Measurements from ENCODE around the gene IFITM10.

Gene IFITM10

DNA sequence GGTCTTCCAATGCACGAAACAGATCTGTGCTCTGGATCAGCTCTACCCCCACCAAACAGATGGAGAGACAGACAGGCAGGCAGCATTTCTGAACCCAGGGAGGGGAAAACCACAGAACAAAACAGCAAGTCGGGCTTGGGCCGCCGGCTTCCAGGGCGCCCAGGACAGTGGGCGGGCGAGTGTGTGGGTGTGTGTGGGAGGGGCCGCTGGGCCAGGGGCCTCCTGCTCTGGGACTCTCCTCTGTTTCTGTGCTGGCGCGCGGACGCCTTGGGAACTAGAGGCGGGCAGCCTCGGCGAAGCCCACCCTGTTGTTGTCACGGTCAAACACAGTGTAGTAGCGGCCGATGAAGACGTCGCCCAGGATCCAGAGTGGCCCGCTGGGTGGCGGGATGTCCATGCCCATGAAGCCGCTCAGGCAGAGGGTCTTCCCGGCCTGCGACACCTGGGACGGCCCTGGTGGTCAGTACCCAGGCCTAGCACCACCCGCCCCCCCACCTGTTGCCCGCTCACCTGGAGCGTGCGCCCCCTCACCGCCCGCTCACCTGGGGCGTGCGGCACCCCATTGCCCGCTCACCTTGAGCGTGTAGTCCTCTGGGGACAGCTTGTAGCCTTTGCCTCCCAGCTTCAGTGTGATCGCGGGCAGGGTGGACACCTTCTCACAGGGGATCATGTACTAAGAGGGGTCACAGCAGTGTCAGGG, 3.0 kb upstream of the IFITM10 start:
- no peak for DNase-seq (ENCODE audit: low read depth in 2 of 2, low spot score in 1 of 2)

DNA sequence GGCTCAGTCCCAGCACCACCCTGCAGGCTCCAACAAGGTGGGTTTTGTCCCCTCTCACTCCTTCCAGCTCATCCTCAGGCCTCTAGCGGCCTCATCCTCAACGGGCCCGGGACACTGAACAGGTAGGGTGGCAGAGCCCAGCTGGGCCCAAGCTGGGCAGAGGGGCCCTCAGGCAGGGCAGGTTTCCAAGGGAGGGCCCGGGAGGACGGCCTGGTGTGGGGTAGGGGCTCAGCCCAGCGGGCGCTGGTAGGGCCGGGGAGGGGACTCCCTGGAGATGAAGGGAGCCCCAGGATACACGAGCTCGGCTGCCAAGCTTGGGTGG, 2.5 kb upstream of the IFITM10 start:
- DNase-seq (ENCODE audit: low read depth in 2 of 2, low spot score in 1 of 2) = no peak

DNA sequence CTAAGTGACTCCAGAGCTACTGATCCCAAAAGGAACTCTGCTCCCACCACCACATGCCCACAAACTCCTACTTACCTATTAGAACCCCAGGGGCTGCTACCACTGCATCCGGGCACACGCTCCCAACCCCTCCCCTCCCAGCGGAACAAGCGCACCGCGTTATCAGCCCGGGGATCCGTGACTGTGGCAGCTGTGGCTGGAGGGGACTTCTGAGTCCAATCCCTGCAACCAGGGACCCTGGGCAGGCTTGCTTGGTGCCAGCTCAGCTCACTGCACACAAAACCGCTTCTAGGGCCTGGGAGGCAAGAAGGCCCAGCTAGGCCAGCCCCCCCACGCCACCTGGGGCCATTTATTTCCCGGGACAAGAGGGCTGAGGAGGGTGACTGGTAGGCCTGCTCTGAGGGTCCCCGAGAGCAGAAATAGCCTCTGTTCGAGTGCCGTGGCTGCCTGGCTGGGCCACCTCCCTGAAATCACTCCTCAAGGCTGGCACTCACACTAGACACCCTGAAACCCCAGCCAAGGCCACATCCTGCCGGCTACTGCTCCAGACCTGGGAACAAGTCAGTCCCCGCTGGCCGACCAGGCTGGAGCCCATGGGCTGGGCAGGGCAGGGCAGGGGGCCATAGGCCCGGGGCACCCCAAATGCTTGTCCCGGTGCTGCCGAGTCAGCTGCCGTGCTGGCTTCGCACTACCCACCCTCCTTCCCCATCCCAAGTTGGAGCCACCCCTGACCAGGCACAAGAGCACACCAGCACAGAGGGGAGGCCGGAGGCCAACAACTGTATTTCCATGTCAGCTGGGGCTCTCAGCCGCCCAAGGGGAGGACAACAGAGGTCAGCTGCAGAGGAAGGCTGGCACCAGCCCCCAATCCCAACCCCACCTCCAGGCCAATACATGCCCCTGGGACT, 1.9 kb upstream of the IFITM10 start:
- DNase-seq (ENCODE audit: low read depth in 2 of 2, low spot score in 1 of 2) = no peak

DNA sequence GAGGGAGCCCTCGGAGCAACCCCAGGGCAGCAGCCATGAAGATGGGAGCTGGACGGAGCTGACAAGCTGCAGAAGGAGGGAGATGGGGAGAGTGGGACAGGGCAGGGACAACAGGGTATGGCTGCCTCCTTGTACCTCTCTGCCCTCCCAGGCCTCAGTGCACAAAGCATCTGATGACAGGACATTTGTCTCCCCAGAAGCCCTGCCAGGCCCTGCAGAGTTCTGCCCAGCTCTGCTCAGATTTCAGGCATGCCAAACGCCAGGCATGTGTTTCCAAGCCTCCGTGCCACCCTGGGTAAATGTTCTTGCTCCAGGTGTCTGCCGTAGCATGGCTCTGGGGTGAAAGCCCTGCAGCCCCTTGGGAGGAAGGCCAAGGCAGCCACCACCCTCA, 1.1 kb upstream of the IFITM10 start:
- no peak for DNase-seq (ENCODE audit: low read depth in 2 of 2, low spot score in 1 of 2)

DNA sequence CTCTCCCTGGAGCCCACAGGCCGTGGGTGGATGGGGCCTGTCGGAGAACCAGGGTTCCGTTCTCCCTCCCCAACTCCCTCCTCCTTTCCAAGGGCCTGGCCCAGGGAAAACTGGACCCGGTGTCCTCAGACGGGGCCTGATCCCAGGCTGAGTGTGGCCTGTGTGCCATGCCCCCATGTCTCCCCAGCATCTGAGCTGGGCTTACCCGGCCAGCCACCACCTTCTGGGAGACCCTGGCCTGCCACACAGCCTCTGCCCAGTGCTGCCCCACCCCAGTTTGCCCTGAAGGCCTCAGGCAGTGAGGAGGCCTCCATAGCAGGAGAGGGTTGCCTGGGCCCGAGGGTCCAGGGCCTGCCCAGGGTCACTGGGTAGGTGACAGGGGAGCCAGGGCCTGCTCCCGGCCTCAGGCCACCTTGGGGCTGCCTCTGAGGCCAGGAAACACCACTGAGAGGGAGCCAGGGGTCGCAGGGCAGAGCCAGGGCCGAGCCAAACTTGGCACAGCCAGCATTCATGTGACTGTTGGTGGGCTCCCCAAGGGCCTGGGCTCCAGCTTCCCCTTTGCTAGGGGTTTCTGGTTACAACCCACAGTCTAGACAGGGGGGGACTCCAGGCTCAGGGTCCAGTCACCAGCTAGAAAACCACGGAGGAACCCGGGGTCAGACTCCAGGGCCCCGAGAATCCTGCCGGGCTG, 590 bp upstream of the IFITM10 start:
- no peak for DNase-seq (ENCODE audit: low read depth in 2 of 2, low spot score in 1 of 2)

DNA sequence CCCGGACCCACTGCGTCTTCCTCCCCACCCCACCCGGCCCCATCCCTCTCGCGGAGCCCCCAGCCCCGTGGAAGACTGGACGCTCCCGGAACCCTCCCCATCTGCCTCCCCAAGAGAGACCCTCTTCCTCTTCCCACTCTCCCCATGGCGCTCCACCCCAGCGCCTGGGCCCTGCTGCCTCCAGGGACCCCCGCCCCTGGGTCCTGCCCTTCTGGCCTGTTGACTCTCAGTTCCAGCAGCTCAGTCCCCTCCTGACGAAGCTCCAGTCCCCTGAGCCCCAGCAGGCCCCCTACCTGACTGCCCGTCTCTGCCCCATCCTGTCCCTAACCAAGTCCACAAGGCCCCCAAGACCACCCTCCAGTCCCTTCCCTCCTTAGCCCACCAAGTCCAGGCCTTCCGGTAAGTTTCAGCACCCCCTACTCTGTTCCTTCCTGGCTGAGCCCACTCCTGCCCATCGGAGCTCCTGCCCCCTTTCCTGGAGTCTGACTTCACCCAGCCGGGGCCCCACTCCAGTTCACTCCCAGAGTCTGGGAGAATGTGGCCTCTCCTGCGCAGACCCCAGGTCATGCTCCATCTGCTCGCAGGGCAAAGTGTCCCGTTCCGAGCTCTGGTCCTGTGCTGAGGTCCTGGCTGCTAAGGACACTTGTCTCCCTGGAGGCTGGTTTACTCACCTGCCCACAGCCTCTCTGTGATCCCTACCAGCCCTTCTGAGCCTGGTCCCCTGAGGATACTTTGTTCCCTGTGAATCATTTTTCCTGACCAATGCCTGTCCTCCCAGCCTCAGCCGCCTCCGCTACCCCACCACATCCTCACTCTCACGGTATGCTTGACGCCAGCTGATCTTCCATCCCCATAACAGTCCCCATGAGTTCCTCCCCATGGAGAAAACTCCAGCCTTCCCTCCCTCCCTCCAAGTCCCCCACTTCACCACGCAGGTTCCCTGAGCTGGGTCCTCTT, 722 bp downstream of the IFITM10 start:
- no peak for DNase-seq (ENCODE audit: low read depth in 2 of 2, low spot score in 1 of 2)

DNA sequence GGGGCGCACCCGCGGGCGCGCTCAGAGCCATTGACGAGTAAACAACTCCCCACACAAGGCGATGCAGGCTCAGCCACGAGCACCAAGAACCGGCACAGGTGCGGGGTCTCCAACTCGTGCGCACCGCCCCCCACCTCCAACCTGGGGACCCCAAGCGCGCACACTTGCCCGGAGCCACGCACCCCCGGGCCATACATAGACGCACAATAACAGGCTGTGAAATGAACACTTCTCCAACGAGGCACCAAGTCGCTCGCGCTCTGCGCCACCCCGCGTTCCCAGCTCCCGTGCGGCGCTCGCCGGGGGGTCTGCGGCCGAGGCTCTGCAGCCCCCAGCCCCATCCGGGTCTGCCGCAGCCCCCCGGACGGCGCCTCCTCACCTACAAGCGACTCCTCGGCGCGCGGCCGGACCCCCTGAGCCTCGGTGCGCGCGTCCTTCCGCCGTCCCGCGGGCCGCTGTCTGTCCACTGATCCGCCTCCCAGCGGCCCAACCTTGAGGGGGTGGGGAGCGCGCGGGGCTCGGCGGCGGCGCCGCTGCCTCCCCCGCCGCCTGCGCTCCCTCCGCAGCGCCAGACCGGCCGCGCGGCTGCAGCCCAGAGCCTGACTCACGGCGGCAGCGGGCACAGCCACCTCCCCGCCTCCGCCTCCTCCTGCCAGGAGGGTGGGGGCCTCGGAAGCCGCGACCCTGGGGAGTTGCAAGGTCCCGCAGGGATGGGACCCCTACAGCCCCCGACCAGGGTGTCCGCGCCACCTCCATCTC, 1.6 kb downstream of the IFITM10 start:
- no peak for DNase-seq (ENCODE audit: low read depth in 2 of 2, low spot score in 1 of 2)

DNA sequence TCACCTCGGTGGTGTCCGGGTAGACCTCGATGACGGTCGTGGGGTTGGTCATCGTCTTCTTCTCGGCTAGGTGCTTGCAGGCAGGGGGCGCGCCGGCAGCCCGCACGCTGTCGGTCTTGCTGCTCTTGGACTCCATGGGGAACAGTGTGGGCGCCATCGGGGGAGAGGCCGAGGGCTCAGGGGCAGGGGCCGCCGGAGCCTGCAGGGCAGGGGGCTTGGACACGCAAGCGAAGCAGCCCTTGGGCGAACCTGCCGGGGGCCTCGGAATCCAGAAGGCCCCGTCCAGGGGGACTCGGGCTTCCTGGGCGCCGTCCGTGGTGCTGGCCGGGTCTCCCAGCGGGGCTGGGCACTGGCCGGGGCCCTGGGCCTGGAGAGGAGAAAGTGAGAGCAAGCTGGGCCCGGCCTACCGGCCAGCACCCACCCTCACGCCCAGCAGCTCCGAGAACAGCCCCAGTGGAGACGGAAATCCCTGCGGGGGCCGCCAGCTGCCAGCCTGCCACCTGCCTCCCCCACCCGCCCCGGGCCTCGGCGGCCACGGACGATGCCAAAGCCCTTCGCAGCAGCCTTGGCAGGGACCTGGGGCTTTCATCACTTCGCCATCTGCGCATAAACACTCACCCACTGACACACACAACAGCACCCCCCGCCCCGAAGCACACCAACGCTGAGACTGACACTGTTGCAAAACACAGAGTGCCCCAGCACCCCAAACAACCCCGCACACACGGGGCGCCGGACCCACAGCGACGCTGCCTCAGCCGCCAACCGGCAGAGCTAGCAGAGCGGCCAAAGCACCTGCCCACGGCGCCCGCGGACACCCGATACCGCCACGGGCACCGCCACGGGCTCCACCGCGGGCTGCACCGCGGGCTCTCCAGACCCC, 2.4 kb downstream of the IFITM10 start:
- DNase-seq (ENCODE audit: low read depth in 2 of 2, low spot score in 1 of 2) = no peak

DNA sequence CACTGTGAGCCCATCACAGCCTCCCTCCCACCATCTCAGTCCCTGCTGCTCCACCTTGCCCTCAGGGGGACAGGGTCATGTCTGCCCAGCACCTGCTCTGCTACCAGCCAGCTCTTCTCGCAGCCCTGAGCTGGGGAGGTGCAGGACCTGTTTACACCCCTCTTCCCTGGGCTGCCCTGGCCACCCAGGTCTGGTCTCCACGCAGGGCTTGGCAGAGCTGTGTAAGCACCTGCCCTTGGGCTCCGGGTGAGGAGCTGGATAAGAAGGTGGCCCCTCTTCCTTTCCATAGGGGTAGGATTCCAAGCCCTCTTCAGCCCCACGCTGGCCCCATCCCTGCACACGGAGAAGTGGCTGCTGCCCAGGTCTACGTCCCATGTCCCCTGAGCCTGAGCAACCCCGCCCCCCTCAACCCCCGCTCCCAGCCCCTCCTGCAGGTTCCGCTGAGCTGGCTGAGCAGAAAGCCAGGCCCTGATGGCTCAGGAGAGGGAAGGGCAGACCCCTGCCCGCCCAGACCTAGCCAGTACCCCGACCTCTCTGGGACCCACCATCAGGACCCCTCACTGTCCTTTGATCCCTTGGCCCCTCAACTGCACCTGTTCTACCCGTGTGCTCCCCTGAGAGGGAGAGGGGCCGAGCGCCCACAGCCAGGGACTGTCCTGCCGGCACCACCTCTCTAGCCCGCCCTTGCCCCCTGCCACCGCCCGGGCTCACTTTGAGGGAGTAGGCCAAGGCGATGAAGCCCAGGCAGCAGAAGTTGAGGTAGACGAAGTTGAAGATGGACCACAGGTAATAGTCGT, 3.2 kb downstream of the IFITM10 start:
- no peak for DNase-seq (ENCODE audit: low read depth in 2 of 2, low spot score in 1 of 2)

DNA sequence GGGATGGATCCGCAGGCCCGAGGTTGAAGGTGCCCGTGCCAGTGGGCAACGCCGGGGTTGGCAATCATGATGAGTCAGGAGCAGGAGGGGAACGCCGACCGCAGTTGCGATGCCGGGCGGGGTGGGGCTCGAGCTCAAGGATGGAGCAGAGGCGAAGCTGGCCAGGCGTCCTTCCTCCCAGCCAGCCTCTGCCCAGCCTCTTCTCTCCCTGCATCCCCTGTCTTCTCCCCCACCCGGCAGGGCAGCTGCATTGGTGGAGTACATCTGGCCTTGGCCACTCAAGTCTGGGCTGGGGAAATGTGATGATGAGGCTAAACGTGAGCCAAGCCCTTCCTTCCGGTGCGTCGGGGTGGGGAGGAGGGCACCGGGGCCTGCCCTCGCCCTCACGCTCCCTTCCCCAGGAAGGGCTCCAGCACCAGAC, 3.9 kb downstream of the IFITM10 start:
- no peak for DNase-seq (ENCODE audit: low read depth in 2 of 2, low spot score in 1 of 2)

DNA sequence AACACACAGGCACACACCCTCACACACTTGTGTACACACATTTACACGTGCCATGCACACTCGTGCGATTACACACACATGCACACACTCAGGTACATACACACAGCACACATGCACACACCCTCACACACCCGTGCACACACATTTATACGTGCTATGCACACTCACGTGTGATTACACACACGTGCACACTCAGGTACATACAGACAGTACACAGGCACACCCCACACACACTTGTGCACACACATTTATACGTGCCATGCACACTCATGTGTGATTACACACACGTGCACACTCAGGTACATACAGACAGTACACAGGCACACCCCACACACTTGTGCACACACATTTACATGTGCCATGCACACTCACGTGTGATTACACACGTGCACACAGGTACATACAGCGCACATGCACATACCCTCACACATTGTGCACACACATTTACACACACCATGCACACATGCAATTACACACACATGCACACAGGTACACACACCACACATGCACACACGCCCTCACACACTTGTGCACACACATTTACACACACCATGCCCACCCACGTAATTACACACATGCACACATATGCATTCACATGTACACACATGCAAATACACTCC, 4.6 kb downstream of the IFITM10 start:
- DNase-seq (ENCODE audit: low read depth in 2 of 2, low spot score in 1 of 2) = no peak

DNA sequence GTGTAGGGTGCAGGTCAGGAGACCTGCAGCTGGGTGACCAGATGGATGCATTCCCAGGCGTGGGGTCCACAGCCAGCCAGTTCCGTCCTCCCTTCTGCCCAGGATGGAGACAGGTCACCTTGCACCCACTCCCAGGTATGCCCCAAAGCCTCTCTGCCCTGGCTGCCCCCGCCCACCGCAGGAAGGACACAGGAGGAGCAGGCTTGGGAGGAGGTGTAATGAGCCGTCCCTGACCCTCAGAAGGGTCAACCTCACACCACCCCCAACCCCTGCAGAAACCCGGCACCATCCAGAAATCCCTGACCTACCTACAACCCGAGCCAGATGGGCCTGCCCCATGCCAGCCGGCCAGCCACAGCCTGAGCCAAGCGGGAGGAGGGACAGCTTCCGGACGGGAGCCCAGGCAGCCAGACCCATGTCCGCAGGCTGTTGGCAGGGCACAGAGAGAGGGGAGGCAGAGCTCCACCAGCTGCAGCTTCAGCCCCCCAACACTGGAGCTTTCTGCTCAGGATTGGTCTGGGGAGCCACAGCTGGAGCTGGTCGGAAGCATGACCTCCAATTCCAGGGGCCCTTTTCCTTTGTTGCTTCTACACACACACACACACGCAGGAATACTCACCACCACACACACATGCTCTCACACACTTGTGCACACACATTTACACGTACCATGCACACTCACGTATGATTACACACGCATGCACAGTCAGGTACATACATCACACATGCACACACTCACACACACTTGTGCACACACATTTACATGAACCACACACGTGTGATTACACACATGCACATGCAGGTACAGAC, 5.3 kb downstream of the IFITM10 start:
- DNase-seq (ENCODE audit: low read depth in 2 of 2, low spot score in 1 of 2) = no peak

DNA sequence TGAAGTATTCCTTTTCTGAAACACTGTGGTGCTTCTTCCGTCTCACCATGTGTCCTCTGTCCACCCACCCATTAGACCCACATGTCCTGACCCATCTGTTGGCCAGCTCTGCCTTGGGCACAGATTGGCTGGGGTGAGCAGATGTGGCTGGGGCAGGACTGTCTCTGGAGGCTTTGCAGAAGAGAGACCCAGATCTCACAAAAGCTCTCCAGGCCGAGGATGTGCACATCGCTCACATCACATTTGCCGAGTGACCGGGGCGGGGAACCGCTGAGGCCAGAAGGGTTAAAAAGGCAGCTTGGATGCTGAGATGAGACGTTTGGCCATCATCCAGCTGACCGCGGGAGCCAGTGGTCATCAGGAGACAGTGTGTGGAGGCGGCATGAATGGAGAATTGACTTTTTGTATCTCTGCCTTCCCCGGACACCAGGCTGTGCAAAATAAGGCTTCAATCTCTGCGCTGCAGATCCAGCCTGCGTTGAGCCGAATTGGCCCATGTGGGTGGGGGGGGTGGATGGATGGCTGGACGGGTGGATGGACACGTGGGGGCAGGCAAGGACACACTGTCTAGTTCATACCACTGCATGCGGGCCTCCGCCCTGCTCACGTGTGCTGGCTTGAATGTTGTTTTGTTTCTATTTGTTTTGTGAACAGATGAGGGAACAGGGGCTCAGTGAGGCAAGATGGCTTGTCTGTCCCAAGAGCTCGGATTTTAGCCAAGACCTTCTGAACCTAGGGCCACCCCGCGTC, 6.1 kb downstream of the IFITM10 start:
- no peak for DNase-seq (ENCODE audit: low read depth in 2 of 2, low spot score in 1 of 2)

DNA sequence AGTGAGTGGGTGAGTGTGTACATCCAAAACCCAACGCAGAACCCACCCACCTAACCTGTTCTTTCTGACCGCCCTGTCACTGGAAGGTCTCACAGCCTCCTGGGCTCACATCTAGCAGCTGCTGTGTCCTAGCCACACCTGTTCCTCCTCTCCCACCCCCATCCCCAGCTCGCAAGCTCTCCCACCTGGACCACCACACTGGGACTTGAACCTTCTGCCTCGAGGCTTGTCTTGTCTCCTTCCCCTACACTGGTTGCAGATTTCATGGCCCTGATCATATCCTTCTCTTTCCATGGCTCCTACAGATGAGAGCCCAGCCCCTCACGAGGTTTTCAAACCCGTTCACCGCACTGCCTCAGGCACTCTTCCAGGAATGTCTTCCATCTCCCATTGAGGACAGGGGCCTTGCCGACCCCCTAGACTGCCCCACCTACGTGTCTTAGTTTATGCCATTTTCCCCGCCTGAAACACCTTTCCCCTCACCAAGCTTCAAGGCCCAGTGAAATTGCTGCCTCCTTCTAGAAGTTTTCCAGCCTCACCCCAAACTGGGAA, 6.7 kb downstream of the IFITM10 start:
- no peak for DNase-seq (ENCODE audit: low read depth in 2 of 2, low spot score in 1 of 2)

DNA sequence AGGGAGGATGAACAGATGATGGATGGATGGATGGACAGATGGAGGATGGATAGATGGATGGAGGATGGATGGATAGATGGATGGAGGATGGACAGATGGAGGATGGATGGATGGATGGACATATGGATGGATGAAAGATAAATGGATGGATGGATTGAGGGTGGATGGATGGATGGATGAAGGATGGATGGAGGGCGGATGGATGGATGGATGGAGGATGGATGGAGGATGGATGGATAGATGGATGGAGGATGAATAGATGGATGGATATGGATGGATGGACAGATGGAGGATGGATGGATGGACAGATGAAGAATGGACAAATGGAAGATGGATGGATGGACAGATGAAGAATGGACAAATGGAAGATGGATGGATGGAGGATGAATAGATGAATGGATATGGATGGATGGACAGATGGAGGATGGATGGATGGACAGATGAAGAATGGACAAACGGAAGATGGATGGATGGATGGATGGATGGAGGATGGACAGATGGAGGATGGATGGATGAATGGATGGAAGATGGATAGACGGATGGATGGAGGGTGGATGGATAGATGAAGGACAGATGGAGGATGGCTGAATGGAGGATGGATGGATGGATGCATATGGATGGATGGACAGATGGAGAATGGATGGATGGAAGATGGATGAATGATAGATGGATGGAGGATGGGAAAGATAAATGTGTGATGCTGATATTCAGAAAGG, 7.4 kb downstream of the IFITM10 start:
- no peak for DNase-seq (ENCODE audit: low read depth in 2 of 2, low spot score in 1 of 2)

DNA sequence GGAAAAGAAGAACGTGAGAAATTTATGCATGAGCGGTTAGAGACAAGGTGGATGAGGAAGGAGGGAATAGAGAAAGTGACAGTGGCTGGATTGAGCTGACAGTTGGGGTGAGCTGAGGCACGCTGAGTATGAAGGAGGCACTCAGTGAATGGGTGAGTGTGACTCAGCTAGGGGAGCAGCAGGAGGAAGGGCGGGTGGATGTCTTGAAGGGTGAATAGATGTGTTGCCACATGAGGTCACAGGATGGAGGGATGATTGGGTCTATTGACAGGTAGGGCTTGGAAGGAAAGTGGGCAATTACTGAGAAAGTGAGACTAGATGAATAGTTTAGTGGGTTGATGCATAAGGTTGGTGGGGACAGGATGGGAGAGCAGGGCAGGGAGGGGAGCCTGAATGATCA, 8.0 kb downstream of the IFITM10 start:
- no peak for DNase-seq (ENCODE audit: low read depth in 2 of 2, low spot score in 1 of 2)
